ENCODE results near the gene SRSF5.

- TF ChIP-seq CTCF (IDR thresholded peaks at IDR 0.05) (no peak), EZH2 (IDR thresholded peaks at IDR 0.05; ENCODE audit: borderline replicate concordance, insufficient read depth, low read depth, low read length, poor library complexity, severe bottlenecking) (no peak)
Measured at GRCh38 chr14:69773571-69774276, 6.8 kb downstream of the SRSF5 start.
